Measurements from ENCODE around the gene EML5. TPM values are rescaled to one million over a fixed set of nuclear protein-coding genes. Genes with fewer than 3 reads are reported as not detected.

EML5 gene
- total and polyA plus RNA-seq, 2 of the 13 experiments (the other 11 are each of a cell fraction or from before 2014, with no cell fraction given): 0.11 TPM; not detected in 1

DNA sequence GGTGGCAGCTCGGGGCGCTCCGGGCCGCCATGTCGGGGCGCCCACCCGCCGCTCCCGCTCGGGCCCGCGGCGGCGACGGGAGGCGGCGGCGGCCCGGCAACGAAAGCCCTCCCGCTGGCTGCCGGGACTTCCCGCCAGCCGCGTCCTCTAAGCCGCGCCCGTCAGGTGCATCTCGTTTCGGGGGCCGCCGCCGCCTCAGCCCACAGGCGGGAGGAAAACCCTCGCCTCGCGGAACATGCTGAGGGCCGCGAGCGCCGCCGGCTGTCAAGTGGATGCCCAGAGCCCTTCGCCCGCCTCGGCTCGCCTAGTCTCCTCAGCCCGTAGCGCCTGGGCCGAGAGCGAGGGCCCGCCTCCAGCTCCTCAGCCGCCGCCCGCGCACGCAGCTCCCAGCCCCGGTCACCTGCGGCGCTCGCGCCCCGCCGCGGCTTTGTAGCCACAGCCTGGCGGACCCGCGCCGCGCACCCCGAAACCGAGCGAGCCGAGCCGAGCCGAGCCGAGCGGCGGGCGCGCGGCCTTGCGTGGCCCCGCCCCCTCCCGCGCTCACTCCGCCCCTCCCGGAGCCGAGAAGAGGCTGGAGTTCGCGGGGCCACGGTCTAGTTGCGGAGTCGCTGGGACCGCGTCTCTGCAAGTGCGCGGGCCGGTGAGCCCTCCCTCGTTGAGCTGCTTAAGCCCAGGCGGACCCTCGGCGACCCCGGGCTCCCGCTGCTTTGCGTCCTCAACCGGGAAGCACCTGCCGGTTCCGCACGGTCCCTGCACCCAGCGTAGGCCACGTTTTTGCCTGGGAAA, at the start of gene EML5 (continued):
- TF ChIP-seq, protein P1, sequence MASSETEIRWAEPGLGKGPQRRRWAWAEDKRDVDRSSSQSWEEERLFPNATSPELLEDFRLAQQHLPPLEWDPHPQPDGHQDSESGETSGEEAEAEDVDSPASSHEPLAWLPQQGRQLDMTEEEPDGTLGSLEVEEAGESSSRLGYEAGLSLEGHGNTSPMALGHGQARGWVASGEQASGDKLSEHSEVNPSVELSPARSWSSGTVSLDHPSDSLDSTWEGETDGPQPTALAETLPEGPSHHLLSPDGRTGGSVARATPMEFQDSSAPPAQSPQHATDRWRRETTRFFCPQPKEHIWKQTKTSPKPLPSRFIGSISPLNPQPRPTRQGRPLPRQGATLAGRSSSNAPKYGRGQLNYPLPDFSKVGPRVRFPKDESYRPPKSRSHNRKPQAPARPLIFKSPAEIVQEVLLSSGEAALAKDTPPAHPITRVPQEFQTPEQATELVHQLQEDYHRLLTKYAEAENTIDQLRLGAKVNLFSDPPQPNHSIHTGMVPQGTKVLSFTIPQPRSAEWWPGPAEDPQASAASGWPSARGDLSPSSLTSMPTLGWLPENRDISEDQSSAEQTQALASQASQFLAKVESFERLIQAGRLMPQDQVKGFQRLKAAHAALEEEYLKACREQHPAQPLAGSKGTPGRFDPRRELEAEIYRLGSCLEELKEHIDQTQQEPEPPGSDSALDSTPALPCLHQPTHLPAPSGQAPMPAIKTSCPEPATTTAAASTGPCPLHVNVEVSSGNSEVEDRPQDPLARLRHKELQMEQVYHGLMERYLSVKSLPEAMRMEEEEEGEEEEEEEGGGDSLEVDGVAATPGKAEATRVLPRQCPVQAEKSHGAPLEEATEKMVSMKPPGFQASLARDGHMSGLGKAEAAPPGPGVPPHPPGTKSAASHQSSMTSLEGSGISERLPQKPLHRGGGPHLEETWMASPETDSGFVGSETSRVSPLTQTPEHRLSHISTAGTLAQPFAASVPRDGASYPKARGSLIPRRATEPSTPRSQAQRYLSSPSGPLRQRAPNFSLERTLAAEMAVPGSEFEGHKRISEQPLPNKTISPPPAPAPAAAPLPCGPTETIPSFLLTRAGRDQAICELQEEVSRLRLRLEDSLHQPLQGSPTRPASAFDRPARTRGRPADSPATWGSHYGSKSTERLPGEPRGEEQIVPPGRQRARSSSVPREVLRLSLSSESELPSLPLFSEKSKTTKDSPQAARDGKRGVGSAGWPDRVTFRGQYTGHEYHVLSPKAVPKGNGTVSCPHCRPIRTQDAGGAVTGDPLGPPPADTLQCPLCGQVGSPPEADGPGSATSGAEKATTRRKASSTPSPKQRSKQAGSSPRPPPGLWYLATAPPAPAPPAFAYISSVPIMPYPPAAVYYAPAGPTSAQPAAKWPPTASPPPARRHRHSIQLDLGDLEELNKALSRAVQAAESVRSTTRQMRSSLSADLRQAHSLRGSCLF (CRISPR knock-in tag; IDR thresholded peaks at IDR 0.05; ENCODE audit: borderline replicate concordance): no peak
- TF ChIP-seq, protein P2, sequence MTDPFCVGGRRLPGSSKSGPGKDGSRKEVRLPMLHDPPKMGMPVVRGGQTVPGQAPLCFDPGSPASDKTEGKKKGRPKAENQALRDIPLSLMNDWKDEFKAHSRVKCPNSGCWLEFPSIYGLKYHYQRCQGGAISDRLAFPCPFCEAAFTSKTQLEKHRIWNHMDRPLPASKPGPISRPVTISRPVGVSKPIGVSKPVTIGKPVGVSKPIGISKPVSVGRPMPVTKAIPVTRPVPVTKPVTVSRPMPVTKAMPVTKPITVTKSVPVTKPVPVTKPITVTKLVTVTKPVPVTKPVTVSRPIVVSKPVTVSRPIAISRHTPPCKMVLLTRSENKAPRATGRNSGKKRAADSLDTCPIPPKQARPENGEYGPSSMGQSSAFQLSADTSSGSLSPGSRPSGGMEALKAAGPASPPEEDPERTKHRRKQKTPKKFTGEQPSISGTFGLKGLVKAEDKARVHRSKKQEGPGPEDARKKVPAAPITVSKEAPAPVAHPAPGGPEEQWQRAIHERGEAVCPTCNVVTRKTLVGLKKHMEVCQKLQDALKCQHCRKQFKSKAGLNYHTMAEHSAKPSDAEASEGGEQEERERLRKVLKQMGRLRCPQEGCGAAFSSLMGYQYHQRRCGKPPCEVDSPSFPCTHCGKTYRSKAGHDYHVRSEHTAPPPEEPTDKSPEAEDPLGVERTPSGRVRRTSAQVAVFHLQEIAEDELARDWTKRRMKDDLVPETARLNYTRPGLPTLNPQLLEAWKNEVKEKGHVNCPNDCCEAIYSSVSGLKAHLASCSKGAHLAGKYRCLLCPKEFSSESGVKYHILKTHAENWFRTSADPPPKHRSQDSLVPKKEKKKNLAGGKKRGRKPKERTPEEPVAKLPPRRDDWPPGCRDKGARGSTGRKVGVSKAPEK (CRISPR knock-in tag; IDR thresholded peaks at IDR 0.05; ENCODE audit: borderline replicate concordance): no peak
- TF ChIP-seq, protein P3, sequence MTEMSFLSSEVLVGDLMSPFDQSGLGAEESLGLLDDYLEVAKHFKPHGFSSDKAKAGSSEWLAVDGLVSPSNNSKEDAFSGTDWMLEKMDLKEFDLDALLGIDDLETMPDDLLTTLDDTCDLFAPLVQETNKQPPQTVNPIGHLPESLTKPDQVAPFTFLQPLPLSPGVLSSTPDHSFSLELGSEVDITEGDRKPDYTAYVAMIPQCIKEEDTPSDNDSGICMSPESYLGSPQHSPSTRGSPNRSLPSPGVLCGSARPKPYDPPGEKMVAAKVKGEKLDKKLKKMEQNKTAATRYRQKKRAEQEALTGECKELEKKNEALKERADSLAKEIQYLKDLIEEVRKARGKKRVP (CRISPR knock-in tag; IDR thresholded peaks at IDR 0.05): no peak
- TF ChIP-seq THRA (CRISPR knock-in tag; IDR thresholded peaks at IDR 0.05; ENCODE audit: borderline replicate concordance) (no peak), HOXA7 (CRISPR knock-in tag; IDR thresholded peaks at IDR 0.05) (no peak), HCFC1 (IDR thresholded peaks at IDR 0.05; ENCODE audit: low read depth, low read length) (no peak), SMAD9 (CRISPR knock-in tag; IDR thresholded peaks at IDR 0.05) (no peak), TAF15 (IDR thresholded peaks at IDR 0.05; ENCODE audit: low read depth, low read length, poor library complexity, severe bottlenecking) (no peak), ZBTB7A (CRISPR knock-in tag; IDR thresholded peaks at IDR 0.05) (no peak), SP1 (IDR thresholded peaks at IDR 0.05) (no peak), SP1 (CRISPR knock-in tag; IDR thresholded peaks at IDR 0.05) (no peak), DRAP1 (CRISPR knock-in tag; IDR thresholded peaks at IDR 0.05) (no peak), HMG20B (CRISPR knock-in tag; conservative IDR thresholded peaks at IDR 0.05) (no peak), ZSCAN31 (CRISPR knock-in tag; IDR thresholded peaks at IDR 0.05; ENCODE audit: low read depth) (0 out of 2 replicates have a peak, but pooled peaks have one; percentile 38), ZNF766 (CRISPR knock-in tag; IDR thresholded peaks at IDR 0.05; ENCODE audit: borderline replicate concordance) (no peak), SP5 (CRISPR knock-in tag; IDR thresholded peaks at IDR 0.05; ENCODE audit: borderline replicate concordance, low read depth) (peak; percentile 16; the same call in 1 of the 2 replicates), ZNF292 (CRISPR knock-in tag; IDR thresholded peaks at IDR 0.05; ENCODE audit: borderline replicate concordance, low read depth) (no peak)
